Stimulated activated CD8-positive, alpha-beta memory T cell treated with anti-CD3 and anti-CD28 coated beads, Interleukin-15, amount 100 ng/mL, for 48 hours (primary cell): ENCODE measurements around the gene SCRN1.

Source experiments
- DNase-seq, 2 donors: peaks; one replicate each; pipeline ENCODE4 v3.0.0-alpha.2; 2020; ENCODE audit warnings: low read depth in 2 of 2

SCRN1 gene

DNA sequence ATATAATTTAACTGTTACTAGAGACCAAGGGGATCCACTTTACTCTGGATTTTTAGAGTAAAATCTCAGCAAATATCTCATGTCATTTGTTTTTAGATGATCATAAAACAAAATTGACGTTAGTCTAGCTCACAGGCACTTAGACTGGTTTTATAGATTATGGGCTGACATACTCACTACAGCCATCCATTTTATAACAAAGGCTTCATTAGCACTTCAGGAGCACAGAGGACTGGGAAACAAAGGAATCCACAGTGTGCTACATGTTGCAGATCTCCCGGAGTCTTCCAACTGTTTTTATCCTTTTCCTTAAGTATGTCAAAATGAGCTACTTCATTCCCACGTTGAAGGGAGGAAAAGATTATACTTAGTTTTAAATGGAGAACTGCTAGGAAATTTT lies 15.9 kb upstream of the SCRN1 start:
- no peak for DNase-seq

DNA sequence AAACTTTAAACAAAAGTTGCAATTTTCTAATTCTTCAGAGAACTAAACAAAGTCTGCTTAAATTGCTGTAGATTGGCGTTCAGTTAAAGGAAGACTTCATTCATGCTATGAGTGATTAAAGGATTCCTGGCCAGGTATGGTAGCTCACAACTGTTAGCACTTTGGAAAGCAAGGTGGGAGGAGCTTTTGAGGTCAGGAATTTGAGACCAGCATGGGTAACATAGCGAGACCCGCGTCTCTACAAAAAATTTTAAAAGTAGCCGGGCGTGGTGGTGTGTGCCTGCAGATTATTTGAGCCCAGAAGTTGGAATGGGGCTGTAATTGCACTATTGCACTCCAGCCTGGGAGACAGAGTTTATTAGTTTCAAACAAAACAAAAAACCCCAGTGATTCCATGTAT lies 13.5 kb upstream of the SCRN1 start:
- DNase-seq = no peak

DNA sequence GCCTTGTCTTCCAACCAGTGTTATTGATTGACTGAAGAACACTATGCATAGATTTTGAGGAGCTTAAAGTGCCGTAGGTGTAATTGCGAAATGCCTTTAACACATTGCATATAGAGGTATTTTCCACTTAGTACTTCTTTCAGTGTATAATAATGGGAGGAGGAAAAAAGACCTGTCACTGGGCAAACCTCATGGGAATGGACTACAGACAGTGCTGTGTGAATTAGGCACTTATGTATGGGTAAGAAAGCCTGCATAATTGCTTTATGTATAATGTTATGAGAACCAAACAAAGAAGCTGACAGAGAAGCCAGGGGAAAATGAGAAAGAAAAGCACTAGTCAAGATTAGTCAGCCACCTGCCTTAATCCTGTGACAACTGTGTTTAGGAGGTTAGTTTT lies 12.4 kb upstream of the SCRN1 start:
- no peak for DNase-seq

DNA sequence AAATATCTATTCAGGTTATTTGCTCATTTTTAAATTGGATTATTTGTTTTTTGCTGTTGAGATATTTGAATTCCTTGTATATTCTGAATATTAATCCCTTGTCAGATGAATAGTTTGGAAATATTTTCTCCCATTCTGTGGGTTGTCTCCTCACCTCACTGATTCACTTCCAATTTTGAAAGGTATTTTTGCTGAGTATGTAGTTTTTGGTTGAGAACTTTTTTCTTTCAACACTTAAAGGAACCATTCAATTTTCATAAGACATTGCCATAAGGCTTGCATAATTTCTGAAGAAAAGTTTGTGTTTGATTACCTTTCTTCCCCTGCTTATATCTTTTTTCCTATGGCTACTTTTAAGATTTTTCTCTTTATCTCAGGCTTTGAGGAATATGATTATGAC lies 8.9 kb upstream of the SCRN1 start:
- DNase-seq = no peak

DNA sequence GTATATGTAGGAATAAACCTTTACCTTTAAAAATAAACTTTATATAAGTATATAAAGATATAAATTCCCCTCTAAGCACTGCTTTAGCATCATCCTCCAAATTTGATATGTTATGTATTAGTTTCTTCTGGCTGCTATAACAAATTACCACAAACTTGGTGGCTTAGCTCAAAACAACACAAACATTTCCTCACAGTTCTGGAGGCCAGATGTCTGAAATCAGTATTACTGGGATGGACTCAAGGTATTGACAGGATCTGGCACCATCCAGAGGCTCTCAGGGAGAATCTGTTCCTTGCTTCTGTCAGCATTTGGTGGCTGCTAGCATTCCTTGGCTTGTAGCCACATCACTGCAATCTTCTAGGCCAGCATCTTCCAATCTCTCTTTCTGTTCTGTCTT lies 6.7 kb upstream of the SCRN1 start:
- no peak for DNase-seq

DNA sequence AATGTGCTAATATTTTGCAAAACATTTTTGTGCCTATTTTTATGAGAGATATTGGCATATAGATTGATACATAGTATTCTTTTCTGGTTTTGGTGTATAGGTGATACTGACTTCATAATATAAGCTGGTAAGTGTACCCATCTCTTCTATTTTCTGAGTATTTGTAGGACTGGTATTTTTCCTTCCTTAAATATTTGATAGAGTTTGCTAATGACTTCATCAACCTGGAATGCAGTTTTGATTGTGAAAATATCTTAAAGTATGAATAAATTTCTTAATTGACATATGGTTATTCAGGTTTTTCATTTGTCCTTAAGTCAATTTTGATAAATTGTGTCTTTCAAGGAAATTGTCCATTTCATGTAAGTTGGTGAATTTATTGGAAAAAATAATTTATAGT lies 6.1 kb upstream of the SCRN1 start:
- no peak for DNase-seq

DNA sequence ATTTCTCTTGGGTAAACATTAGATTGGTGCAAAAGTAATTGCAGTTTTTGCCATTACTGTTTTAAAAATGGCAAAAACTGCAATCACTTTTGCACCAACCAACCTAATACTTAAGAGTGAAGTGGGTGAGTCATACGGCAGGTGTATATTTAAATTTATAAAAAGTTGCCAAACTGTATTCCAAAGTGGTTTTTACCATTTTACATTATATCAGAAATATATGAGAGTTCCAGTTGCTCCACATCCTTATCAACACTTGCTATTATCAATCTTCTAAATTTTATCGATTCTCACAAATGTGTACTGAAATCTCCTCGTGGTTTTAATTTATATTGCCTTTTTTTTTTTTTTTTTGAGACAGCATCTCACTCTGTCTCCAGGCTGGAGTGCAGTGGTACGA lies 3.5 kb upstream of the SCRN1 start:
- DNase-seq = no peak

DNA sequence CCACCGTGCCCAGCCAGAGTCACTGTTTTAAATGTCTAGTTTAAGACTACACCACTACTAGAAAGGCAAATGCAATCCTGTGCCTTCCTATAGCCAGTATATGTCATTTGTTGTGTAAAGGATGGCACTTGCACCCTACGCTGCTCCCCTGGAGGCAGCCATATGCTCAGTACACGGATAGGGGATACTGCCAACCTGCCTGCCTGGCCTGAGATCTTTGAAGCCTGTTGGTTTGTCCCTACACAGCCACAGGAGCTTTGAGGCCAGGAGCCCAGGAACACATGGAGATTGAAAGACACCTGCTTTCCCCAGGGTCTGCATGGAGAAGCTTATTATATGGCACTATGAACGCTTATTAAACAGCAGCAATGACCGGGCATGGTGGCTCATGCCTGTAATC lies 2.3 kb upstream of the SCRN1 start:
- DNase-seq = no peak

DNA sequence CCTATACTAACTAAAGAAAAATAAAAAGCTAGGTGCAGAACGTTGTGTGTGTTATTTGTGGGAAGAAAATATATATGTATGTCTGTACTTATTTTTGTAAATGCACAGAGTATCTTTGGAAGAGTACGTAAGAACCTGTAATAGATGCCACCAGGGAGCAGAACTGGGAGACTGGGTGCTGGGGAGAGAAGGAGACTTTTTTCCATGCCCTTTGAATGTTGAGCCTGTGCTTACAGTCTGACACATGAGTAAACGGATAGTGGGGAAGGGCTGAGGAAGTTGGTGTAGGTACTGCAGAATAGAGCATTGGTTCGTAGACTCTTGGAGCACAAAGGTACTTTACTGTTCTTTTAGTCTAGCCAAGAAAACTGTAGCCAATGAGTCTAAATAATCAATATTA lies 1.3 kb upstream of the SCRN1 start:
- DNase-seq = no peak

DNA sequence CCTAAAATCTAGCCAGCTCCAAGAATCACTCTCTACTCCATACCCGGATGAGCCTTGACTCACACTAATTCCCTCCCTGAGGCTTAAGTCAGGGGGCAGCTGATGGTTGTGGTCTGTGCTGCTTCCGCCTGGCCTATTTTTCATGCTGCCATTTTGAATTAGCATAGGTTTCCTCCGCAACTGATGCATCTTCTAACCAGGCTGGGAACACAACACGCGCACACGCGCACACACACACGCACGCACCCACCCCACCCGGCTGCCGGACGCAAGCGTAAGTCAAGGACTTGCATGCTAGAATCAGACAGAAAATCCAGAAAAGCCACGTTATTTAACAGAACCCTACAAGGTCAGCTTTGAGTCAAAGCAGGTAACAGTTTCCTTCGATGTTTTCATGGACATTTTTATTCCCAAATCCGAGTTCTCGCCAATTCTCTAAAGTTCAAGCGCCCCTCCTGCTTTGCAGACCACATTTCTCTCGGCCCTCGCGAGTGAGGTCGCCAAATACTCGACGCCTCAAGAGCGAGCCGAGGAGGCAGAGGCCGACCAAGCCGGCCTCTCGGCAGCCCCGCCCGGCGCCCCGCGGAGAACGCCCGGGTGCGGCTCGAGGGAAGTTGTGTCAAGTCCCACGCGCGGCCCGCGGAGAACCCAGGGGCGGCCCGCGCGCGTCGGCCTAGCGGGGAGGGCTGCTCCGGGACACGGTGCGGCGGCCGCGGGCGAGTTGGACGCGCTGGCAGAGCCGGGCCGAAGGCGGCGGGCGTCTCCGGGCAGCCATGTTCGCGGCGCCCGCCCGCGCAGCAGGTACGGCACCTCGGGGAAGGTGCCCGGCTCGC lies 961 bp downstream of the SCRN1 start:
- no peak for DNase-seq

DNA sequence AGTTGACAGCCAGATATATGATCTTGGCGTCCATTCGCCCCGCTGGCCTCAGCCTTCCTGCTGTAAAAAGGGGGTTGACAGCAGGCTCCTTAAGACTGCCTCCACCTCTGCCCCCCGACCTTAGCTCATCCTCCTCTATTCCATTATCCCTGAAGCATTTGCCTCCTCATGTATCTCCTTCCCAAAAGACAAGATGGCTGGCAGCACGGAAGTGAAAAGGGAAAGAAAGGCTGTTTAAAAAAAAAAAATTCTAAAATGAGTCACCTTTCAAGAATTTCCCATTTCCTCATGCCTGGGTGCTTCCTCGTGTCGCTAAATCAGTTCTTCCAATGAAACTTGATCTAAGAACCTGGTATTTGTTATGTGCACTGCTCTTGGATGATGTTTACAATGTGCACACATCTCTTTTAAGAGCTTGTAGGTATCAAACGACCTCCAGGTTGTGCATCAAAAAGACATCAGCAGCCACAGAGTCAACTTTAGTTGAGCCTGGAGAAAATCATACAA lies 1.7 kb downstream of the SCRN1 start:
- no peak for DNase-seq

DNA sequence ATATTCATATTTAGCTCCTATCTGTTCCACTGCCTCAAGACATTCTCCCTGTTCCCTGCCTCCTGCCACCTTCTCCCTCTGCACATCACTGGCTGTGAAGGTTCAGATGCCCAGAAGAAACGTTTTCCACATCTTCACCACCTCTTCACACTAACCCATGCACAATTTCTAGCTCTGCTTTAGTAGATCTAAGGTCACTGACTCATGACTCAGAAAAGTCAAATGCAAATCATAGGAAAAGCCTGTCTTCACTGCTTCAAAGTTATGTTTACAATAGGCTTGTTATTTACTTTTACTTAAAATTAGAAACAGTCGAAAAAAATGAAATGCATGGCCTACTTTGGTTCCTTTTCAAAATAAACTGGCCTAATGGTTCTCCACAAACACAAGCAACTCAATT lies 2.5 kb downstream of the SCRN1 start:
- DNase-seq = no peak

DNA sequence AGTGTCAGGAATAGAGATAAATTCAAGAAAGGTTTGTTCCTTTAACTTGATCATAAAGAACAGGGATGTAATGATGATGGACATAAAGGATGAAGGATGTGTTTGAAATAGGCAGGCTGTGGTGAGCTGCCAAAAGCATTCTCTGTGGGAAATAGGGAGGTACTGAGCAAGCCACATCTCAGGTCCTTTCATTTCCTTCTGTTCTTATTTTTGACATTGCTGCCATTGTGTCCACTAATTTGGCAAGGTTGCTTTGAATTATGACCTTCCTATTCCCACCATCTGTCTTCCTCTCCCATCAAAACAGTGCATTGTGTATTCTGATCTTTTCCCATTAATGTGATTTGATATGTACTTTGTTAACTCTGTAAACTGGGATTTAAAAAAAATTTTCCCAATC lies 9.4 kb downstream of the SCRN1 start:
- DNase-seq = no peak

DNA sequence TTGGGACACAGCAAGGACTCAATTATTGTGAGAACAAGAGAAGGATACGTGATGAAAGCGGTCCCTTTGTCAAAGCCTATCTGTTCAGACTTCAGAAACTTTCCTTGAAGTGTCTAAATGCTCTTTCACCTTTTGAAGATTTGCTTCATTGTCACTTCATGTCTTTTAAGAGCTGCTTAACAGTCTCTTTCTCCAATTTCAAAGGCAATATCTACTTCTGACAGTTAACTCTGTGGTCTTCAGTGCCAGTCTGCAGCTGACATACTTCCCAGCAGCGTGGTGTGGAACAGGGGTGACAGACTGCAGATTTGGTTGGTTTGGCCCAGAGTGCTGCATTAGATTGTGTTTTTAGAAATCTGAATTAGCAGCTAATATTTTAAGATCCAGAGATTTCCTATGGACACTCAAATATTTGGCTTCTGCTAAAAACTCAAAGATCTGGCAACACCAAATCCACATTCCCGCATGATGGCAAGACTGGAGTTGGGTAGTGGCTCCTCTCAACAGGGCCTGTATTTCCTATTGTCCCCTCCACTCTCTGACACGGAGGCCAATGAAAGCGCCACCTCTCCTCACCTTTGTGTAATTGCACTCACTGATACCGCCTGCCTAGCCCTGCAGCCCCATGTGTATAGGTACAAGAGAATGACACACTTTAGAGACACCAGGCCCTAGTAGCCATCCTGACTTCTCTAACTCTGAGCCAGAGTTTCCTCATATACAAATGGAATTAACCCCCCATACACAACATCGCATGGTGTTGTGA lies 11.5 kb downstream of the SCRN1 start:
- no peak for DNase-seq

DNA sequence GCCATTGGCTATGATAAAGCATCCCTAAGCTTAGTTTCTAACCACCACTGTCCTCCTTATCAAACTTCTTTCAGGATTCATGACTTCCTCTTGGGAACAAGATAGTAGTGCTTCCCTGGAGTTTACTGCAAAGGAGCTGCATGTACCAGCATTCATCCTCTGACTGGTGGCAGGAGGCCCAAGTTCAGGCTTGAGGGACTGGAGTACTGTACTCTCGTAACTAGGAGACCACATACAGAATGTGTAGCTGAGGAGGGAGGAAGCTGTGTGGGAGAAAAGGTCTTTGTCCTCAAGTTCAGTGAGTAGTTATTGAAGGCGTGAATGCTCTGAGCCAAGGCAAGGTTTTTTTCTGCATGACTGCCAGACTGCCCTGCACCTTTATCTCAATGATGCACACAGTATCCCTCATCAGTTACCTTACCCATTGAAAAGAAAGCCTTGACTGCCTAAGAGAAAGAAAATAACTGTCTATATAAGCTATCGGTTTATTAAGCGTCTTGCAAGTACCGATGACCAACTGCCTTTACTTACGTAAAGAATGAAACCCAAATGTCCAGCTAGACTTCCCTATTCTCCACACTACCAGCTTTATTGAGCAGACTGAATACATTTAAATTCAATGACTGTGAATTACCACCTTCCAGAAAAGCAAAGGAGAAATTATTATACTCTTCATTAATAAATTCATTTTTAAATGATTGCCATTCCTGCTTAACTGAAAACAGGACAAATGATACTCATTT lies 12.8 kb downstream of the SCRN1 start:
- DNase-seq = no peak

DNA sequence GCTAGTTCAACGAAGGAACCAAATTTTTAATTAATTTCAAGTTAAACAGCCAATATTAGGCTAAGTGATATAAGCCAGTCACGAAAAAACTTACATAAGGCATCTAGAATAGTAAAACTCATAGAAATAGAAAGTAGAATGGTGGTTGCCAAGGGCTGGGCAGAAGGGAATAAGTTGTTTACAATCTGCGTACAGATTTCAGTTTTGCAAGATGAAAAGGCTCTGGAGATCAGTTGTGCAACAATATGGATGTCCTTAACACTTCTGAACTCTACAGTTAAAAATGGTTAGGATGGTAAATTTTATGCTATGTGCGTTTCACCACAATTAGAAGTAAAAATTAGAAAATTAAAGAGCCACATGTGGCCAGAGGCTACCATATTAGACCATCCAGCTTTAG lies 13.3 kb downstream of the SCRN1 start:
- no peak for DNase-seq

DNA sequence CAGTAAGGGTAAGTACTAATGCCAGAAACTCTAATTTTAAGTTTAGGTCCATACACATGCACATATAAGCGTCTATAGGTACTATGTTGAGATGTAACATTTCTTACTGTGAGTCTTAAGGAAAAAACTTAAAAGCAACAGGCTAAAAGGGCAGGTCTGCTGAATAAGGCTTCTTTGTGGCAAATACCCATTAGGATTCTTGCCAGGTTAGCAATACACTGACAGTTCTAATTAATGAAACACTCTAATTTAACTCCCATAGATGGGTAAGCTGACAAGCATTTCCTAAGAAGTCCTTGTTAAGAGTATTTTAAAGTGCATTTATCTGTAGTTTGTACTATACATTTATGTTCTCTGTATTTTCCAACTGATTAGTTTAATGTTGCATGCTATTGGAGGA lies 14.0 kb downstream of the SCRN1 start:
- DNase-seq = no peak

DNA sequence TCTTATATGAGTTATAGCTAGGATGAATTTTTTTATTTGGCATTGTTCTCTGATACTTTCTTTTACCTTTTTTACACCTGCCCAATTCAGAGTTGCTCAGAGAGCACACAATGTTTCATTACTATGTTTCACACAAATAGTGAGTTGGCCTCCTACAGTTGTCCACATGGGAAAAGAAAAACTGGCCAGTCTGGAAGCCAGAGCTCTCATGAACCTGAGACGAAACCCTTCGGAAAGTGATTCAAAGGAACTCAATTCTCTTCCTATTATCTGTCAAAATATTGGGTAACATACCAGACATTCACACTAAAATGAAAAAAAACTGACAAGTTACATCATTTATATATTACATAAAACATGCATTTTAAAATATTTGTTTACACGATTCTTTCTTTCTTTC lies 15.3 kb downstream of the SCRN1 start:
- DNase-seq = no peak

DNA sequence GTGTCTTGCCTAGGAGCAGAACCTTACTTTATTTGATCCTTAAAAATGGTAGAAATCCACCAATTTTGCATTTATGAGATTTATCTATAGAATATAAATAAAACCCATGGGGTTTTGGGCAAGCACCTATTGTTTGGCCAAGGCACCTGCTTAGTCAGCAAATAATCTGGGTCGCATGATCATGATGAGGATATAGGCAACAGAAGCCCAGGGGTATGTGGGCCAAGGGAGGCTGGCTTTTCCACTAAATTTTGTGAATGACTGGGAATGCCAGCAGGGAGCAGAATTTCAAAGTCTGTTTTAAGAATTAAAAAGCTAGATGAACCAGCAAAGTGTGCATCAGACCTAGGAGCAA lies 17.3 kb downstream of the SCRN1 start:
- no peak for DNase-seq

DNA sequence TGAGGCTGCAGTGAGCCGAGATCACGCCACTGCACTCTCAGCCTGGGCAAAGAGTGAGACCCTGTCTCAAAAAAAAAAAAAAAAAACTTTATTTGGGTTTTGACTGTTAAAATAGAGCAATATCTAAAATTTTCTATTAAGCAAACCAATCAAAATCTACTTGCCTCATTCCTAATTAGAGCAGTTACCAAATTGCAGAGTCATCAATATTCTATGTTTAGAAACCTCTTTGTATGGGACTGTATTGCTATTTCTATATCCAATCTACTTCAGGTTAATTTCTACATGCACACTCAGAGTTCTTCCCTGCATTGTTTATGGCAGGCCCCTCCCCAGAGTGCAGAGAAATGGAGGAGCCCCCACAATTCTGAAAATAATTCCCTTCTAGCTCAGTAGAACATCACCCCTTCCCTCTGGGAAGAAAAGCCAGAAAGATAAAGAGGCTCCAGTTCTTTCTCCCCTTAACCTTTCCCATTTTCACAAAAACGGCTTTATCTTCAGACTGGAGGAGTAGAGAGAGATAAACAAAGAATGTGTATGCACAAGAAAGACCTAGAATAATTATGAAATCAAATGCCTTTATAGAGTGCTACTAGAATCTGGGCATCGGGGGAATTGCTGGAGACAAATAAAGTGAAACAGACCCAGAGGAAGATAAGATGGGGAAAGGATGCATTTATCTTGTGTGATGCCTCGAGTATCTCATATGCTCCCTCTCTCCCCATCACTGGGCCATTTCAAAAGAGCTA lies 17.9 kb downstream of the SCRN1 start:
- no peak for DNase-seq

DNA sequence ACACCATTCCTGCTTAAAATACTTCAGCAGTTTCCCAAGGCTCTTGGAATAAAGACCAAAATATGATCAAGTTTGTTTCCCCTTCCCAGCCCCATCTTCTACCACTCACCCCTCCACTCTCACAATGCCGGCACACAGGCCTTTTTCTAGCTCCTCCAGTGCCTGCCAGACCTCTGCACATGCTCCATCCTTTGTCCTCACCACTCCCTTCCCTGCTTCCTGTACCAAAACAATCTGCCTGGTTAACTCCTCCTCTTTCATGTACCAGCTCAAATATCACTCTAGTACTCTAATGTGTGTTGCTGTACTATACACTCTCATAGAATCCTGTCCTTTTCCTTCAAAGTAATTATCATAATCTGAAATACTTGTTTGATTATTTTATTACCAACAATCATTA lies 19.4 kb downstream of the SCRN1 start:
- no peak for DNase-seq

DNA sequence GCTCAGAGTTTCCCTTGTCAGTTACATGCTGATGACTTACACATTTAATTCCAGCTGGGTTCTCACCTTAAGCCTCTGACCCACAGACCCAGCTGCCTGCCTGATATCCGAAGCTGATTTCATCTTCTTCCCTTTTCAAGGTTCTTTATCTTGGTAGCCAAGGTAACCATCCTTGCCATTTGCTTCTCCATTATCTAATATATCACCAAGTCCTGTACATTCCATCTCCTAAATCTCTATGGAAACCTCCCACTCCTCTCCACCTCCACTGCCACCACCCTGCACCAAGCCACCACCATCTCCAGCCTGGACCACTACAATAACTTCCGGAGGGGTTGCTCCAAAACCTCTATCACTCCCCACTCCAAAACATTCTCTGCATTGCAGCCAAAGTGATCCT lies 19.9 kb downstream of the SCRN1 start:
- DNase-seq = no peak
